Transverse colon (tissue), 4 donors: ENCODE data around the gene NPTX2.

Experiments used
- CTCF ChIP-seq, 5 experiments: fragments of 200-600 bp in 3 of 5; fragments of 450-650 bp in 2 of 5; sonication (generic) in 3 of 5; IDR thresholded peaks; 1 replicate in 2 of 5; 2 replicates in 3 of 5; pipeline ENCODE4 v1.5.1; 2016 to 2017; ENCODE audit warnings: antibody characterized with exemption in 5 of 5, inconsistent platforms in 3 of 5, mild to moderate bottlenecking in 2 of 5, moderate library complexity in 1 of 5
- EP300 ChIP-seq: sonication (generic); formaldehyde crosslinking; IDR thresholded peaks from one replicate; pipeline ENCODE4 v1.6.1; 2017; ENCODE audit warnings: antibody characterized with exemption, low read depth
- POLR2A ChIP-seq: fragments of 450-650 bp; IDR thresholded peaks from one replicate; pipeline ENCODE4 v1.6.1; 2016; ENCODE audit warnings: antibody characterized with exemption, mild to moderate bottlenecking, moderate library complexity
- POLR2AphosphoS5 ChIP-seq, 3 donors: sonication (generic); formaldehyde crosslinking; IDR thresholded peaks; one replicate each; pipeline ENCODE4 v1.6.1; 2016; ENCODE audit warnings: antibody characterized with exemption in 3 of 3

- TF ChIP-seq CTCF (IDR thresholded peaks at IDR 0.05) (no peak), POLR2AphosphoS5 (IDR thresholded peaks at IDR 0.05) (no peak), POLR2A (no peak), EP300 (no peak)
These were observed 53.1 kb downstream of the NPTX2 start for GRCh38 chr7:98670186-98670585.
